GM19324 (cell line): ENCODE results near the gene CLDN5.

Source experiments
- ATAC-seq: cut with Tn5 transposase; IDR thresholded peaks from one replicate; pipeline ENCODE4 v1.9.1; 2021; ENCODE audit warnings: mild to moderate bottlenecking, moderate library complexity; ENCODE audit not compliant: unreplicated experiment, low FRiP score

Gene CLDN5

DNA sequence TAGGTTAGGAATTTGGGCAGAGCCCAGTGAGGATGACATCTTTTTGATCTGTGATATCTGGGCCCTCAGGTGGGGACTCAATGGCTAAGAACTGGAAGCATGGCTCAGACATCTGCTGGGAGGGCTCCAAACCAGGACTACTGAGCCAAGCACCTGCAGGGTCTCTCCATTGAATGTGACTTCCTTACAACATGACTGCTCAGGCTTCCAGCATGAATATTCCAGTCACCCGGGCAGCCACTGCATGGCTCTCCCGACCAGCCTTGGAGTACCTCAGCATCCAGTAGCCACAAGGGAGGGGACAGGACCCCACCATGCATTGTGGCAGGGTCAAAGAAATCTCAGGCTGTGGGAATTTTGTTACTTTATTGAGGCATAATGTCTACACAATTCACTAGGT is 35.9 kb downstream of the CLDN5 start:
- no peak for ATAC-seq

GRCh38 chr22:19483481-19484244 is 40.5 kb downstream of the CLDN5 start:
- ATAC-seq, result no peak

GRCh38 chr22:19482297-19482696 is 41.9 kb downstream of the CLDN5 start:
- no peak for ATAC-seq

DNA sequence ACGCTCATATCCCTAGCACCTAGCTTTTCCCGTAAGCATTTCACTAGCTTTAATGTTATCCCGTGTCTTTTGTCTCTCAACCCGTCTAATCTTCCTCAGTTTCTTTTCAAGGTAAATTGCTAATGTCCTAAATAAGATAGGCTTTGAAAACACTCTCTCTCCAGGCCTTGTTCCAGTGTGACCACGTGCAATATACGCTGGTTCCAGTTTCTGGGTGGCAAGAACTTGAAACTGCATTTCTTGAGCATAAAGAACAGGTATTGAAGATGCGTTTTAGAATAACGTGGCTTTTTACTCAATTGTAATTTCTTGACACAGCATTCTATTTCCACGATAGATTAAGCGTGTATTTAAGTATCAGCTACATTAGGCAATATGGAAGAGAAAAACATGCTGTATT is 43.4 kb downstream of the CLDN5 start:
- ATAC-seq, result no peak

GRCh38 chr22:19480173-19480568 is 44.0 kb downstream of the CLDN5 start:
- ATAC-seq, result no peak

GRCh38 chr22:19479355-19480172 is 44.6 kb downstream of the CLDN5 start, which contains the start of gene CDC45:
CDC45 (plus strand) TSS chr22:19479920; CDS start chr22:19479969, 49 bp downstream.
- peak; percentile 90 for ATAC-seq

GRCh38 chr22:19478901-19479354 is 45.3 kb downstream of the CLDN5 start, which contains the start of gene UFD1:
UFD1 (minus strand) TSS chr22:19479193; CDS start chr22:19479085, 108 bp downstream.
- ATAC-seq, result peak; percentile 58

- no peak for ATAC-seq
These were observed 45.9 kb downstream of the CLDN5 start for GRCh38 chr22:19478045-19478900.

GRCh38 chr22:19477321-19478044 is 46.7 kb downstream of the CLDN5 start:
- ATAC-seq, result no peak

- no peak for ATAC-seq
These were observed 48.2 kb downstream of the CLDN5 start for GRCh38 chr22:19476023-19476422.

DNA sequence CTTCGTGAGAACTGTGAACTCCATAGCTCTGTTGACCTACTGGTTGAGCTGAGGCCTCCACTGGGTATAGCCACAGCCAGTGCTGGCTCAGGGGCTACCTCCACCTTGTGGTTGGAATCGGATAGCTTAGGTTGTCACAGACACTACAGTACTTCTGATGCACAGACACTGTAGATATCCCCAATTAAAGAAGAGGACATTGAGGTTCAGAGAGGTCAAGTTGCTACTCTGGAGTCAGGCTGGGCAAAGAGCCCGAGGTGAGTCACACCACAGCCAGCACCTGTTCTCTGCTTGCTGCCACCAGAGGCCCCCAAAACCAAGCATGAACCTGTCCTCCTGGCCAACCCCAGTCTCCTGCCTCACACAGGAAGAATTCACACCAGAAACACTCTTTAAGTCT is 50.6 kb downstream of the CLDN5 start:
- ATAC-seq, result no peak
